ENCODE measurements around the gene RASA1.

GRCh38 chr5:87388129-87388528, 120.4 kb downstream of the RASA1 start:
- TF ChIP-seq POLR2A (IDR thresholded peaks at IDR 0.05) = no peak
- TF ChIP-seq CTCF (IDR thresholded peaks at IDR 0.05) = no peak
